Loucy (cell line): Measurements from ENCODE around the gene TMEM108.

Source experiments
- H2AFZ ChIP-seq: fragments of 200-600 bp; sonication (generic); 2 replicates; pipeline ENCODE4 v1.6.0; 2016; ENCODE audit warnings: antibody characterized with exemption, mild to moderate bottlenecking, low read length, moderate library complexity
- H3F3A ChIP-seq: fragments of 200-600 bp; 2 replicates; pipeline ENCODE4 v1.6.0; 2016; ENCODE audit warnings: antibody characterized with exemption, low read depth, mild to moderate bottlenecking
- H3K27me3 ChIP-seq: fragments of 200-600 bp; sonication (generic); 2 replicates; pipeline ENCODE4 v1.6.1; 2014; ENCODE audit warnings: low read length, mild to moderate bottlenecking; ENCODE audit not compliant: insufficient read depth, poor library complexity, severe bottlenecking
- H3K36me3 ChIP-seq: fragments of 200-600 bp; sonication (generic); 2 replicates; pipeline ENCODE4 v1.6.1; 2016; ENCODE audit warnings: low read length; ENCODE audit not compliant: insufficient read depth
- H3K4me1 ChIP-seq: fragments of 200-600 bp; sonication (generic); 2 replicates; pipeline ENCODE4 v1.5.1; 2014; ENCODE audit warnings: low read length, mild to moderate bottlenecking; ENCODE audit not compliant: insufficient read depth, poor library complexity, severe bottlenecking
- H3K4me2 ChIP-seq: fragments of 200-600 bp; sonication (generic); 2 replicates; pipeline ENCODE4 v1.6.0; 2014; ENCODE audit warnings: antibody characterized with exemption, low read length, low read depth, mild to moderate bottlenecking; ENCODE audit not compliant: poor library complexity, severe bottlenecking
- H3K4me3 ChIP-seq: fragments of 200-600 bp; sonication (generic); 2 replicates; pipeline ENCODE4 v1.5.1; 2014; ENCODE audit warnings: low read length, mild to moderate bottlenecking, mixed read lengths; ENCODE audit not compliant: poor library complexity, severe bottlenecking
- H3K79me2 ChIP-seq: fragments of 200-600 bp; sonication (generic); 2 replicates; pipeline ENCODE4 v1.6.1; 2014; ENCODE audit warnings: low read length; ENCODE audit not compliant: insufficient read depth
- H3K9ac ChIP-seq: fragments of 200-600 bp; sonication (generic); 2 replicates; pipeline ENCODE4 v1.6.0; 2014; ENCODE audit warnings: mild to moderate bottlenecking, low read depth, low read length, moderate library complexity; ENCODE audit not compliant: poor library complexity, severe bottlenecking
- H3K9me2 ChIP-seq: fragments of 200-600 bp; sonication (generic); replicated peaks from 2 replicates; pipeline ENCODE4 v1.6.1; 2016; ENCODE audit warnings: low read depth, low read length, mixed read lengths
- H3K9me3 ChIP-seq: fragments of 200-600 bp; sonication (generic); 2 replicates; pipeline ENCODE4 v1.6.1; 2014; ENCODE audit warnings: mild to moderate bottlenecking, antibody characterized with exemption, low read length, low read depth; ENCODE audit not compliant: insufficient read depth
- H4K20me1 ChIP-seq: fragments of 200-600 bp; sonication (generic); 2 replicates; pipeline ENCODE4 v1.6.0; 2014; ENCODE audit warnings: antibody characterized with exemption, low read length, mild to moderate bottlenecking; ENCODE audit not compliant: insufficient read depth, poor library complexity, severe bottlenecking
- CTCF ChIP-seq: fragments of 200-600 bp; sonication (generic); conservative IDR thresholded peaks from 2 replicates; pipeline ENCODE4 v1.5.1; 2014; ENCODE audit warnings: mild to moderate bottlenecking, antibody characterized with exemption, low read length
- EZH2phosphoT487 ChIP-seq: fragments of 200-600 bp; IDR thresholded peaks from 2 replicates; pipeline ENCODE4 v1.6.1; 2018; ENCODE audit warnings: antibody characterized with exemption, mild to moderate bottlenecking, moderate library complexity, borderline replicate concordance

Gene TMEM108

GRCh38 chr3:133211856-133212255 lies 173.7 kb downstream of the TMEM108 start:
- H4K20me1 ChIP-seq = no peaks in the 10 kb centered on the region
- H3K9ac ChIP-seq = peak overlapping the region; percentile 25
- TF ChIP-seq CTCF = no peak
- no peak for TF ChIP-seq EZH2phosphoT487
- H3F3A ChIP-seq = no peaks in the 10 kb centered on the region
- H3K27me3 ChIP-seq = no peaks in the 10 kb centered on the region
- H3K4me2 ChIP-seq = peak overlapping the region; percentile 30
- no peaks in the 10 kb centered on the region for H3K9me2 ChIP-seq
- no peak overlapping the region for H3K4me3 ChIP-seq
- no peaks in the 10 kb centered on the region for H3K9me3 ChIP-seq
- H3K36me3 ChIP-seq = no peaks in the 10 kb centered on the region
- peaks cover 29% of the 10 kb centered on the region for H3K4me1 ChIP-seq
- H3K79me2 ChIP-seq = no peaks in the 10 kb centered on the region
- no peak overlapping the region for H2AFZ ChIP-seq

GRCh38 chr3:133213937-133214336 lies 175.7 kb downstream of the TMEM108 start:
- H3K36me3 ChIP-seq = no peaks in the 10 kb centered on the region
- no peak overlapping the region for H3K4me2 ChIP-seq
- H4K20me1 ChIP-seq = no peaks in the 10 kb centered on the region
- no peak overlapping the region for H3K4me3 ChIP-seq
- no peaks in the 10 kb centered on the region for H3K9me2 ChIP-seq
- no peak overlapping the region for H3K9ac ChIP-seq
- no peak for TF ChIP-seq CTCF
- TF ChIP-seq EZH2phosphoT487 = no peak
- peaks cover 29% of the 10 kb centered on the region for H3K4me1 ChIP-seq
- H3K9me3 ChIP-seq = no peaks in the 10 kb centered on the region
- no peaks in the 10 kb centered on the region for H3F3A ChIP-seq
- no peaks in the 10 kb centered on the region for H3K27me3 ChIP-seq
- H3K79me2 ChIP-seq = no peaks in the 10 kb centered on the region
- no peak overlapping the region for H2AFZ ChIP-seq

GRCh38 chr3:133227813-133228212 lies 189.6 kb downstream of the TMEM108 start:
- Histone ChIP-seq H2AFZ (no peak overlapping the region), H3K4me3 (no peak overlapping the region), H4K20me1 (no peaks in the 10 kb centered on the region), H3K4me1 (no peaks in the 10 kb centered on the region), H3K27me3 (no peaks in the 10 kb centered on the region), H3K9me3 (0 out of 2 replicates have a peak, but pooled peaks cover 7% of the 10 kb centered on the region), H3K79me2 (no peaks in the 10 kb centered on the region), H3K9ac (no peak overlapping the region), H3F3A (no peaks in the 10 kb centered on the region), H3K36me3 (no peaks in the 10 kb centered on the region), H3K4me2 (no peak overlapping the region), H3K9me2 (no peaks in the 10 kb centered on the region; the same call in 1 of the 2 replicates)
- TF ChIP-seq CTCF = no peak
